Measurements from ENCODE around the gene OLFML1.
"Not testable (repeated sequence)": the region's sequence is repeated elsewhere in the genome, so short reads cannot be mapped to it uniquely, and the experiment has no call there.

OLFML1 gene

GRCh38 chr11:7512525-7513233 is 27.4 kb downstream of the OLFML1 start:
- no peak for DNase-seq (ENCODE audit: low spot score)

- peak; percentile 72 for DNase-seq (ENCODE audit: low spot score)
Measured at GRCh38 chr11:7513234-7514098, 28.2 kb downstream of the OLFML1 start, which contains the start of gene PPFIBP2. PPFIBP2 (plus strand) TSS chr11:7513999; CDS start chr11:7549476, 35,477 bp downstream.

- DNase-seq (ENCODE audit: low spot score) = no peak
Measured at GRCh38 chr11:7514099-7514591, 28.8 kb downstream of the OLFML1 start.

DNA sequence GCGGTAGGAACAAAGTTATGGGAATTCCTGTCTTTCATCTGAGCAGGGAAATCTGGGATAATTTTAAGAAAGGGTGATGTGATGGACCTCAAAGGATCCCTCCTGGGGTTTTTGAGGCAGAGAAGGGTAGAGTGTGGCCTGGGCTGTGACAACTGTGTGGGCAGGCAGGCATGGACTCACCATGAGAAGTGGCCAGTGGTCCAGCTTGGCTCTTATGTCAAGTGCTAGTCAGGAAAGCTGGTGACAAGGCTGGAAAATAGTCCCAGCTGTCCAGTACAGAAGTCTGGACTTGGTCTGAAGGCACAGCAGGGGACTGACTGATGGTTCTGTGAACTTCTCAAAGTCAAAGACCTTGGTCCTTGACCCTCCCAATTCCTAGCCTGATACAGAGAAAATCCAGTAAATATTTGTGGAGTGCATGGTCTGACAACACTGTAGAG is 30.2 kb downstream of the OLFML1 start:
- no peak for DNase-seq (ENCODE audit: low spot score)

DNA sequence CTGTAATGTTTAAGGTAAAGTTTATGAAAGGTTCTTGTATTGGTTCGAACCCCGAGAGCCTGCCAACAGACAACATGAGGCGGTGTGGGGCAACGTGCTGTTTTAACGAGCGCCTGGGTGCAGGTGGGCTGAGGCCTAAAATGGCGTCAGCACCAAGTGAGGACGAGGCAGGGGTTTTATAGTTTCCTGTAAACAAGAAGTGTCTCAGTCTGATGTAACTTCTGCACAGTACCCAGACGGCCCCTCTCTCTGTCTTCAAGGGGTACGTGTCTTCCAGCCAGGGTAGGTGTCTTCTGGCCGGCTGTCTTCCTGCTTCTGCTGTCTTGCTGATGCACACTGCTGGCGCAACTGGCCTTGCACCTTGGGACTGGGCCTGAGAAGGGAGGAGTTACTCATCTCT is 31.2 kb downstream of the OLFML1 start:
- DNase-seq (ENCODE audit: low spot score) = no peak

- not testable (repeated sequence) for DNase-seq (ENCODE audit: low spot score)
Measured at GRCh38 chr11:7517743-7518142, 32.4 kb downstream of the OLFML1 start.

- DNase-seq (ENCODE audit: low spot score) = no peak
Measured at GRCh38 chr11:7518811-7519562, 33.7 kb downstream of the OLFML1 start.

GRCh38 chr11:7520011-7520942 is 35.0 kb downstream of the OLFML1 start:
- no peak for DNase-seq (ENCODE audit: low spot score)

DNA sequence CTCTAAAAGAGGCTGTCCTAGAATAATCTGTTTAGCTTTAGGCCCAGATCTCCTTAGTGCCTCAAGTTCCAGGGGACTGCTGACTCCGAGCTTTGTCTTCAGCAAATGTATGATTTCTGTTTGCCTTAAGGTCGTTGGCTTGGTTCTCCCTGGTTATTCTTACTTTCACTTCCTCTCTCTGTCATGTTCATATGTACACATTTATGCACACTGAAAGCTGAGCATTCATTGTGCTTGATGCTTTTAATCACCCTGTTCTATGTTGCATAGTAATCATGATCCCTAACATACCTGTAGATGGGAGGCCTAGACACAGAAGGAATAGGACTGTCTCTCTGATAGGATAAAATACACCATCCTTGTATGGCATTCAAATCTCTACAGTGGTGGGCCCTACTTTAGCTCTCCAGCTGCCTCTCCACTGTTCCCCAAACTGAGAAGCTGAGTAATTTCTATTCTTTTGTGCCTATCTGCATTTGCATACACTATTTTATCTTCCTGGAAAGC is 35.7 kb downstream of the OLFML1 start:
- DNase-seq (ENCODE audit: low spot score) = no peak

GRCh38 chr11:7522121-7522520 is 36.8 kb downstream of the OLFML1 start:
- no peak for DNase-seq (ENCODE audit: low spot score)

- no peak for DNase-seq (ENCODE audit: low spot score)
Measured at GRCh38 chr11:7522546-7522945, 37.2 kb downstream of the OLFML1 start.

DNA sequence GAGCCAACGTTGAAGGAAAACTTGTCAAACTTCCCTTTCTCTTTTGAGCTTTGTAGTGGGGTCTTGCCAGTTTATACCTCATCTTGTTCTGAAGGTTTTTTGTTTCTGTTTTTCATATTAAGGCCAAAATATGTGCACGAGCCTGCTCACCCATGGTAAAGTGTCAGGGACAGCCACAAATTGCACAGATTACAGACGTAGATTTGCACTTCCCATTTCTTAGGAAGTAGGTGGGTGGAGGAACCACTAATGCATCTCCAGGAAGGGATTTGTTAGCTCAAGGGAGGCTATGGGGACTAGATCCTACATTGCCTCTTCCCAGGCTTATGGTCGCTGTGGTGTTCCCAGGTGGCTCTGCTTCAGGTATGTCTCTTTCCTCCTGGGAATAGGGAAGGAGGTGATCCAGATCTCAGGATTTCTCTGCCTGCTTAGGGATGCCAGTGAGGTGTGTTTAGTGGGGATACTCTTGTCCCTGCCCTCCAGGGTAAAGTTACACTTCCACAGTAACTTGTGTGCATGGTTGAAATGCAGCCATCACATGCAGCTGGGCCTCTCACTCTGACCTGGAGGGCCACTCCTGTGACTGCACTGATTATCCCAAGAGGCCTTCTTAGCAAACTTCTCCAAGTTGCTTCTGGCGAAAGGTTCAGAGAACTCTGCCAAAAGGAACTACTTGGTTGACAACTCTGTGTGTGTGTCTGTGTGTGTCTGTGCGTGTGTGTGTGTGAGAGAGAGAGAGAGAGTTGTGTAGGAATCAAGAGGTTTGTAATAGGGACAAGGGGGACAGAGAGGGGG is 38.3 kb downstream of the OLFML1 start:
- no peak for DNase-seq (ENCODE audit: low spot score)

DNA sequence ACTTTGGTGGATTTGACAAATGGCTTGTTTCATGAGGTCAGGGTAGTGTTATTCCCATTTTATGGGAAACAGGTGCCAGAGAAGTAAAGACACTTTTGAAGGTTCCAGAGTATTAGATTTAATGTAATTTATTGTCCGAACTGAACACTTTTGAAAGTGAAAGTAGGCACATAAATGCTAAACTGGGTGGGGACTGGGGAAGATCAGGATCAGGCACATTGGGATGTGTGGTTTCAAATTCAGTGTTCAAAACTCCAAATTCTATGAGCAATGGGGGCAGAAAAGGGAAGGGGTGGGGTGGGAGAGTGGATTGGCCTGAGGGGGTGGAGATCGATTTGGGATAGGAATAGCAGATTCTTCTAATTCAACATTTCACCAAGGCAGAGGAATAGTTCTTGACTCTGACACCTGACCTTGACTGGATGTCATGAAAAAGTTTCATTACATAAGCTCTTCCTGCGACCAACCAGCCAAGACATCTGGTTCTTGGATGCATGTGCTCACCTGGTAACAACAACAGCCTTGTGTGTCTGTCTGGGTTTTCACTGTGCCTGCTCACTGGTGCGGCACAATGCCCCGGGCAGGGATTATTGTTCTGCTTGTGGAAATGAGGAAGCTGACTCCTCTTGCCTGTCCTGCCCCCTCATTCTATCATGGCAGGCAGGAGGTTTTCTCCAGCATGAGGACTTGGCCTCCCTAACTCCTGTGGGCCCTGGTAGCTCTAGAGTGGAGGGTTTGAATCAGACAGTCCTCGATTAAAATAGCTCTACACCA is 39.3 kb downstream of the OLFML1 start:
- no peak for DNase-seq (ENCODE audit: low spot score)

DNA sequence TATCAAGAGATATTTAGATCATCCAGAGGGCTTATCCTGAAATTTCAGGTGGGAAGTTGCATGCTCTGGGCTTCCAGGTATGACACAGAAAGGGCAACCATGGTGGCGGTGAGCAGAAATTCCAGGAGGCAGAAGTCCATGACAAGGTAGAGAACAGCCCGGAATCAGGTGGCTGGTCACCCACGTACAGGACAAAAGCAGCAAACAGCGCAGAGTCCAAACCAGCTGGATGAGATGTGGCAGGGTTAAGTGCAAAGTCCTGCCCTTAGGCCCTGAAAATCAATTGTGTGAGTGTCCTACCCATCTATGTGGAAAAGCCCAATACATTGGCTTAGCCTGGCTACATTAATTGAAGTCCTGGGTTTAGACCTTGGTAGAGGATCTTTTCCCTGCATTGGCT is 40.1 kb downstream of the OLFML1 start:
- DNase-seq (ENCODE audit: low spot score) = no peak

DNA sequence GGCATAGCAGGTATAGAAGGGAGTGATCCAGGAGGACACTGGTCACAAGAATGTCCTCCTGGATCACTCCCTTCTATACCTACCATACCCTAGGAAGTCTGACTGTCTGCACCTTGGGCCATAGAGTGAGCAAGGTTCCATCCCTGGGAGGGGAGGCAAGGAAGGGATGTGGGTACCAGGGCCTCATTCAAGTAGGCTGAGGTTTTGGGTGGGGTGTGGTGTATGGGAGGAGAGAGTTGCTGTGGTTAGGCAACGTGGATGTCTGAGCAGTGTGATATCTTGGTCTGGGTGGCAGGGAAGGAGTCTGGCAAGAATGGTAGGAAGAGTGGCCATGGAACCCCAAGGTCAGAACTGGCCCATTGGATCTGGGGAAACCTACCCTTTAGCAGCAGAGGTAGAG is 41.7 kb downstream of the OLFML1 start:
- DNase-seq (ENCODE audit: low spot score) = no peak

- DNase-seq (ENCODE audit: low spot score) = no peak
Measured at GRCh38 chr11:7528514-7529049, 43.3 kb downstream of the OLFML1 start.

GRCh38 chr11:7530013-7530640 is 44.8 kb downstream of the OLFML1 start:
- DNase-seq (ENCODE audit: low spot score) = no peak

GRCh38 chr11:7531011-7531410 is 45.7 kb downstream of the OLFML1 start:
- DNase-seq (ENCODE audit: low spot score) = no peak
